ENCODE results near the gene HECW1. TPM values are rescaled to one million over a fixed set of nuclear protein-coding genes. Genes with fewer than 3 reads are reported as not detected.
"Not testable (repeated sequence)": the region's sequence is repeated elsewhere in the genome, so short reads cannot be mapped to it uniquely, and the experiment has no call there.

The HECW1 gene
- total RNA-seq, 3 donors from 2014 or later = 0.48 to 1.9 (median 0.66) TPM

DNA sequence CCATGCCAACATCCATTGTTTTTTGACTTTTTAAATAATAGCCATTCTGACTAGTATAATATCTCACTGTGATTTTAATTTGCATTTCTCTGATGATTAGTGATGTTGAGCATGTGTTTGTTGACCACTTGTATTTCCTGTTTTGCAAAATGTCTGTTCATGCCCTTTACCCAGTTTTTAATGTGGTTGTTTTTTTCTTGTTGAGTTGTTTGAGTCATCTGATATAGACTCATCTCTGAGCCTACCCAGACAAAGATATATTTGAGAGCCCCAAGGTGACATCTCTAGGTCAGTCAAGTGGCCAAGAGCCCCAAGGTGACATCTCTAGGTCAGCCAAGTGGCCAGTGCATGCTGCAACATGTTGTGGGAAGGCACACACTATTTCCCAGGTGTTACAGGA, 224.7 kb downstream of the HECW1 start:
- Histone ChIP-seq H3K9me3 (no peaks in the 10 kb centered on the region), H3K27ac (no peak overlapping the region), H3K4me3 (no peak overlapping the region), H3K27me3 (no peaks in the 10 kb centered on the region), H3K36me3 (no peaks in the 10 kb centered on the region), H3K4me1 (no peaks in the 10 kb centered on the region)
- TF ChIP-seq POLR2A (IDR thresholded peaks at IDR 0.05) (no peak), CTCF (IDR thresholded peaks at IDR 0.05) (no peak), POLR2AphosphoS5 (IDR thresholded peaks at IDR 0.05) (no peak)
- DNase-seq (ENCODE audit: low spot score in 2 of 2) = no peak
- intact Hi-C loops (cut with DNase I; ENCODE audit: low total_unique reads) = no loop called here

GRCh38 chr7:43337811-43338210, 225.4 kb downstream of the HECW1 start:
- Histone ChIP-seq H3K27me3 (no peaks in the 10 kb centered on the region), H3K36me3 (no peaks in the 10 kb centered on the region), H3K4me1 (no peaks in the 10 kb centered on the region), H3K9me3 (no peaks in the 10 kb centered on the region), H3K27ac (no peak overlapping the region), H3K4me3 (no peak overlapping the region)
- DNase-seq (ENCODE audit: low spot score in 2 of 2) = no peak
- TF ChIP-seq CTCF (IDR thresholded peaks at IDR 0.05) (no peak), POLR2A (IDR thresholded peaks at IDR 0.05) (no peak), POLR2AphosphoS5 (IDR thresholded peaks at IDR 0.05) (no peak)
- intact Hi-C loops (cut with DNase I; ENCODE audit: low total_unique reads) = no loop called here

- H3K27me3 ChIP-seq = no peaks in the 10 kb centered on the region
- no peaks in the 10 kb centered on the region for H3K9me3 ChIP-seq
- H3K36me3 ChIP-seq = no peaks in the 10 kb centered on the region
- DNase-seq (ENCODE audit: low spot score in 2 of 2) = no peak
- TF ChIP-seq POLR2AphosphoS5 (IDR thresholded peaks at IDR 0.05) = no peak
- no peak for TF ChIP-seq POLR2A (IDR thresholded peaks at IDR 0.05)
- no peak for TF ChIP-seq CTCF (IDR thresholded peaks at IDR 0.05)
- no peak overlapping the region for H3K27ac ChIP-seq
- no peaks in the 10 kb centered on the region for H3K4me1 ChIP-seq
- intact Hi-C loops (cut with DNase I; ENCODE audit: low total_unique reads) = loop anchor here (5.0 kb wide), 1 partner anchor 89 kb away; no protein-coding TSS in a partner anchor
- H3K4me3 ChIP-seq = no peak overlapping the region
Measured at GRCh38 chr7:43341132-43341531, 228.7 kb downstream of the HECW1 start.

DNA sequence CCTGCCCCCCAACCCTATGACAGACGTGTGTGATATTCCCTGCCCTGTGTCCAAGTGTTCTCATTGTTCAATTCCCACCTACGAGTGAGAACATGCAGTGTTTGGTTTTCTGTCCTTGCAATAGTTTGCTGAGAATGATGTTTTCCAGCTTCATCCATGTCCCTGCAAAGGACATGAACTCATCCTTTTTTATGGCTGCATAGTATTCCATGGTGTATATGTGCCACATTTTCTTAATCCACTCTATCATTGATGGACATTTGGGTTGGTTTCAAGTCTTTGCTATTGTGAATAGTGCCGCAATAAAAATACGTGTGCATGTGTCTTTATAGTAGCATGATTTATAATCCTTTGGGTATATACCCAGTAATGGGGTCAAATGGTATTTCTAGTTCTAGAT, 231.0 kb downstream of the HECW1 start:
- DNase-seq (ENCODE audit: low spot score in 2 of 2); H3K27me3 ChIP-seq; H3K4me3 ChIP-seq; H3K27ac ChIP-seq; H3K4me1 ChIP-seq; H3K9me3 ChIP-seq; H3K36me3 ChIP-seq: not testable (repeated sequence)
- intact Hi-C loops (cut with DNase I; ENCODE audit: low total_unique reads) = loop anchor here (5.0 kb wide), 1 partner anchor 91 kb away; no protein-coding TSS in a partner anchor

GRCh38 chr7:43345696-43346095, 233.2 kb downstream of the HECW1 start:
- intact Hi-C loops (cut with DNase I; ENCODE audit: low total_unique reads); H3K4me1 ChIP-seq; H3K27ac ChIP-seq; H3K27me3 ChIP-seq; H3K9me3 ChIP-seq; H3K4me3 ChIP-seq; DNase-seq (ENCODE audit: low spot score in 2 of 2); H3K36me3 ChIP-seq: not testable (repeated sequence)

DNA sequence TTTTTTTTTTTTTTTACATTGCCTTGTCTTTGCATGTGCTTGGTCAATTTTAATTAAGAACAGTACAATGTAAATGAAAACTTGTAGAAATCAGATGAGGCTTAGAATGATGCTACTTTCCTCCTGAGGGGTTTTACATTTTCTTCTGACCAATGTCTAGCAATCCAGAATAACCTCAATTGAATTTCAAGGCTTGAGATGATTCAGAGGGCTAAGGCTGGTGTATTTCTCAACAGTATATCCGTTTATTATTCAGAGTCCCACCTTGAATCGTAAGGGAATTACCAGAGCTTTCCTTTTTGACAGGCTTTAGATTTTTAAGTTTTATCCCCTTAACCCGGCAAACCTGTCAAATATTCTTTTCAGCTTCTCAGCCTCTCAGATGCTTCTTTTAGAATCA, 239.2 kb downstream of the HECW1 start:
- intact Hi-C loops (cut with DNase I; ENCODE audit: low total_unique reads) = no loop called here

More for the DNA sequence above, 239.2 kb downstream of the HECW1 start:
- no peaks in the 10 kb centered on the region for H3K36me3 ChIP-seq
- no peak for DNase-seq (ENCODE audit: low spot score in 2 of 2)
- no peaks in the 10 kb centered on the region for H3K4me1 ChIP-seq
- no peak overlapping the region for H3K4me3 ChIP-seq
- H3K27me3 ChIP-seq = no peaks in the 10 kb centered on the region
- H3K9me3 ChIP-seq = peaks cover 0 to 4% of the 10 kb centered on the region in 2 donors
- TF ChIP-seq POLR2AphosphoS5 (IDR thresholded peaks at IDR 0.05) = no peak
- TF ChIP-seq POLR2A (IDR thresholded peaks at IDR 0.05) = no peak
- no peak for TF ChIP-seq CTCF (IDR thresholded peaks at IDR 0.05)
- H3K27ac ChIP-seq = no peak overlapping the region

Measured in breast epithelium (tissue), 4 donors.